Measurements from ENCODE around the gene NDRG2.

Gene NDRG2

DNA sequence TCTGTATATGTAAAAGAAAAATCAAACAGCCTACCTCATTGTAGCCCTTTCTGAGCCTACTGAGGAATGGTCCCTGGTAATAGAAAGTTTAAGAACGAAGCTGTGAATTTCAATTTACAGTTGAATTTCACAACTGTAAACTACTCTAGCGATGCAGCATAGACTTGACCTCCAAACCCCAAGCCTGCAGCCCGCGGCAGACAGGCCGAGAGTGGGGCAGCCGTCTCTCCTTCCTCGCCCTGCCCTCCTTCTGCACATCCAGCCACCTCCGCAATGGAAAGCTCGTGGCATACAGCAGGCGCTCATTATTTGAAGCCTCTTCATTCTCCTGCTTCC, 54.2 kb downstream of the NDRG2 start:
- no peak for DNase-seq (ENCODE audit: low read depth in 2 of 2)

DNA sequence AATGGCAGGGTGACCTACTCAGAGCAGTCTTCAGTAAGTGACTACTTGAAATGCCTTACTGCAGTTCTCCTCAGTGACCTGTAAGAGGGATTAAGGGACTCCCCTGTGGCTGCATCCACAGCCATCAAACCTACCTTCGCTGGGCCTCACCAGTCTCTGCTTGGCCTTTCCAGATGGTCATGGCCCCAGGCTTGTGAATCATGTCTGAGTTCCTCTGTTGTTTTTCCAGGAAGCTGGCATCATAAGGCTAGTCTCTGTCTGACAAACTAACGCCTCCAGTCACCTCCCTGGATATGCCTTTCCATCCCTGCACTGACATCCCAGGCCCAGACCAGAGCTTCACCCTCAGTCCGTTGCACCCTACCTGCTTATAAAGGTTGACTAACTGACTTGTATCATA, 55.5 kb downstream of the NDRG2 start:
- DNase-seq (ENCODE audit: low read depth in 2 of 2), result no peak
